Fibroblast of the aortic adventitia (primary cell): ENCODE measurements around the gene MED27. TPM values are rescaled to one million over a fixed set of nuclear protein-coding genes. Genes with fewer than 3 reads are reported as not detected.

Experiments
- DNase-seq: peaks from one replicate; pipeline ENCODE4 v3.0.0-alpha.2; 2010; ENCODE audit warnings: low read depth
- H3K4me3 ChIP-seq: 2 replicates; pipeline ENCODE4 v1.5.1; 2011; ENCODE audit warnings: low read depth, mild to moderate bottlenecking, control low read depth, low read length, moderate library complexity
- CTCF ChIP-seq: IDR thresholded peaks from 2 replicates; pipeline ENCODE4 v1.5.1; 2011; ENCODE audit warnings: mild to moderate bottlenecking, low read length, control low read depth, inconsistent platforms; ENCODE audit not compliant: insufficient read depth
- total RNA-seq: library from RNA; depleted of rRNA; stranded (reverse); fragments of >200 nt; gene quantifications from 2 replicates; pipeline ENCODE4 v1.2.3, GENCODE V29; 2012; ENCODE audit warnings: low replicate concordance

The MED27 gene
- total RNA-seq, 1 donor, result 29.4 TPM

- no peak for TF ChIP-seq CTCF
- no peak overlapping the region for H3K4me3 ChIP-seq
- DNase-seq, result no peak
These were observed 51.7 kb downstream of the MED27 start for GRCh38 chr9:132027752-132028663.

GRCh38 chr9:132026932-132027585, 52.6 kb downstream of the MED27 start:
- no peak overlapping the region for H3K4me3 ChIP-seq
- TF ChIP-seq CTCF, result no peak
- peak; percentile 34 for DNase-seq

GRCh38 chr9:132025766-132026165, 53.9 kb downstream of the MED27 start:
- no peak for TF ChIP-seq CTCF
- H3K4me3 ChIP-seq, result no peak overlapping the region
- no peak for DNase-seq

- H3K4me3 ChIP-seq, result no peak overlapping the region
- DNase-seq, result no peak
- TF ChIP-seq CTCF, result no peak
These were observed 55.1 kb downstream of the MED27 start for GRCh38 chr9:132024589-132024988.

- no peak for TF ChIP-seq CTCF
- DNase-seq, result no peak
- no peak overlapping the region for H3K4me3 ChIP-seq
These were observed 56.1 kb downstream of the MED27 start for GRCh38 chr9:132023419-132024180.

- TF ChIP-seq CTCF, result no peak
- no peak for DNase-seq
- H3K4me3 ChIP-seq, result no peak overlapping the region
These were observed 58.7 kb downstream of the MED27 start for GRCh38 chr9:132020820-132021510.
